NOMO-1 treated with dmso at 0.1 percent for 144 hours (cell line): ENCODE data around the gene MYL2.

Experiments
- DNase-seq: peaks from one replicate; lab custom pipeline; 2025; ENCODE audit not compliant: unreplicated experiment; lab: John Stamatoyannopoulos, UW

Gene MYL2

GRCh38 chr12:110930348-110931314 lies 10.3 kb upstream of the MYL2 start:
- DNase-seq, result no peak

- no peak for DNase-seq
These were observed 9.4 kb upstream of the MYL2 start for GRCh38 chr12:110929818-110930217.

- DNase-seq, result no peak
These were observed 8.3 kb upstream of the MYL2 start for GRCh38 chr12:110928700-110929099.

- no peak for DNase-seq
These were observed 7.2 kb upstream of the MYL2 start for GRCh38 chr12:110927546-110927945.

GRCh38 chr12:110923692-110924334 lies 3.4 kb upstream of the MYL2 start:
- no peak for DNase-seq

GRCh38 chr12:110923192-110923591 lies 2.8 kb upstream of the MYL2 start:
- DNase-seq, result no peak

GRCh38 chr12:110922652-110923051 lies 2.3 kb upstream of the MYL2 start:
- DNase-seq, result no peak

- no peak for DNase-seq
These were observed 883 bp upstream of the MYL2 start for GRCh38 chr12:110921262-110921661.

- DNase-seq, result no peak
These were observed 659 bp downstream of the MYL2 start for GRCh38 chr12:110919720-110920119.

GRCh38 chr12:110917961-110918360 lies 2.4 kb downstream of the MYL2 start:
- no peak for DNase-seq

GRCh38 chr12:110917467-110917866 lies 2.9 kb downstream of the MYL2 start:
- DNase-seq, result no peak

GRCh38 chr12:110916295-110916875 lies 4.0 kb downstream of the MYL2 start:
- DNase-seq, result no peak

- DNase-seq, result peak; percentile 24
These were observed 7.0 kb downstream of the MYL2 start for GRCh38 chr12:110913119-110914056.

- no peak for DNase-seq
These were observed 8.1 kb downstream of the MYL2 start for GRCh38 chr12:110912263-110912662.

GRCh38 chr12:110908377-110909152 lies 11.8 kb downstream of the MYL2 start:
- DNase-seq, result no peak

GRCh38 chr12:110907583-110907982 lies 12.8 kb downstream of the MYL2 start:
- DNase-seq, result no peak

GRCh38 chr12:110906985-110907384 lies 13.4 kb downstream of the MYL2 start:
- DNase-seq, result no peak

- DNase-seq, result no peak
These were observed 13.9 kb downstream of the MYL2 start for GRCh38 chr12:110906516-110906915.

- DNase-seq, result peak; percentile 21
These were observed 14.3 kb downstream of the MYL2 start for GRCh38 chr12:110906083-110906482.

GRCh38 chr12:110903511-110903910 lies 16.9 kb downstream of the MYL2 start:
- DNase-seq, result no peak
